Astrocyte (in vitro differentiated cells and primary cell): ENCODE results near the gene DIAPH1. TPM values are rescaled to one million over a fixed set of nuclear protein-coding genes. Genes with fewer than 3 reads are reported as not detected.

Source experiments
- DNase-seq: peaks from one replicate; pipeline ENCODE4 v3.0.0-alpha.2; 2010; ENCODE audit warnings: low read depth
- FAIRE-seq: peaks from 2 replicates; lab custom pipeline; 2011; peaks lifted over from hg19 to GRCh38; lab: Jason Lieb, UNC
- H2AFZ ChIP-seq: 2 replicates; pipeline ENCODE4 v1.6.0; 2012; ENCODE audit warnings: low read depth, low read length, inconsistent platforms
- H3K27ac ChIP-seq: 2 replicates; pipeline ENCODE4 v1.5.1; 2011; ENCODE audit warnings: low read depth, low read length, inconsistent platforms
- H3K27me3 ChIP-seq: 2 replicates; pipeline ENCODE4 v1.6.0; 2011; ENCODE audit warnings: low read length, inconsistent platforms; ENCODE audit not compliant: insufficient read depth
- H3K36me3 ChIP-seq: 2 replicates; pipeline ENCODE4 v1.5.1; 2011; ENCODE audit warnings: low read length, inconsistent platforms; ENCODE audit not compliant: insufficient read depth
- H3K4me1 ChIP-seq: 2 replicates; pipeline ENCODE4 v1.5.1; 2011; ENCODE audit warnings: low read length, inconsistent platforms; ENCODE audit not compliant: insufficient read depth
- H3K4me2 ChIP-seq: 2 replicates; pipeline ENCODE4 v1.6.0; 2012; ENCODE audit warnings: low read length, inconsistent platforms
- H3K4me3 ChIP-seq: 2 replicates; pipeline ENCODE4 v1.5.1; 2011; ENCODE audit warnings: low read depth, mild to moderate bottlenecking, low read length, inconsistent platforms; ENCODE audit not compliant: insufficient read depth
- H3K79me2 ChIP-seq: 2 replicates; pipeline ENCODE4 v1.6.0; 2012; ENCODE audit warnings: mild to moderate bottlenecking, low read length, inconsistent platforms; ENCODE audit not compliant: insufficient read depth
- H3K9ac ChIP-seq: 2 replicates; pipeline ENCODE4 v1.6.0; 2012; ENCODE audit warnings: mild to moderate bottlenecking, low read length, inconsistent platforms
- H3K9me3 ChIP-seq: 2 replicates; pipeline ENCODE4 v1.5.1; 2012; ENCODE audit warnings: low read depth, mild to moderate bottlenecking, low read length, inconsistent platforms; ENCODE audit not compliant: insufficient read depth
- H4K20me1 ChIP-seq: 2 replicates; pipeline ENCODE4 v1.6.0; 2012; ENCODE audit warnings: low read length, inconsistent platforms; ENCODE audit not compliant: insufficient read depth
- H3K27ac Mint-ChIP-seq: one replicate; pipeline ENCODE4 v1.8.0; 2021; ENCODE audit warnings: mild to moderate bottlenecking, mixed read lengths; ENCODE audit not compliant: unreplicated experiment
- H3K27me3 Mint-ChIP-seq: one replicate; pipeline ENCODE4 v1.8.0; 2021; ENCODE audit warnings: low read depth, mixed read lengths; ENCODE audit not compliant: unreplicated experiment
- H3K36me3 Mint-ChIP-seq: one replicate; pipeline ENCODE4 v1.8.0; 2021; ENCODE audit warnings: low read depth, mixed read lengths; ENCODE audit not compliant: unreplicated experiment
- H3K4me1 Mint-ChIP-seq: one replicate; pipeline ENCODE4 v1.8.0; 2021; ENCODE audit warnings: low read depth, mixed read lengths; ENCODE audit not compliant: unreplicated experiment
- H3K4me3 Mint-ChIP-seq: one replicate; pipeline ENCODE4 v1.8.0; 2021; ENCODE audit warnings: mild to moderate bottlenecking, moderate library complexity, mixed read lengths; ENCODE audit not compliant: unreplicated experiment
- H3K9me3 Mint-ChIP-seq: one replicate; pipeline ENCODE4 v1.8.0; 2021; ENCODE audit warnings: mild to moderate bottlenecking, mixed read lengths; ENCODE audit not compliant: unreplicated experiment
- EZH2 ChIP-seq: IDR thresholded peaks from 2 replicates; pipeline ENCODE4 v1.6.1; 2012; ENCODE audit warnings: mild to moderate bottlenecking, low read length, inconsistent platforms; ENCODE audit not compliant: insufficient read depth
- total RNA-seq: library from RNA; stranded (reverse); gene quantifications from 2 replicates; pipeline ENCODE4 v1.2.1, GENCODE V29; 2021
- TF ChIP-seq, protein P1 (sequence below): IDR thresholded peaks from 2 replicates; pipeline ENCODE4 v1.5.1; 2011; ENCODE audit warnings: low read depth, mild to moderate bottlenecking, inconsistent platforms, low read length, moderate library complexity; ENCODE audit not compliant: insufficient read depth

DIAPH1 gene
- total RNA-seq, 1 donor from 2014 or later = 78.8 TPM

DNA sequence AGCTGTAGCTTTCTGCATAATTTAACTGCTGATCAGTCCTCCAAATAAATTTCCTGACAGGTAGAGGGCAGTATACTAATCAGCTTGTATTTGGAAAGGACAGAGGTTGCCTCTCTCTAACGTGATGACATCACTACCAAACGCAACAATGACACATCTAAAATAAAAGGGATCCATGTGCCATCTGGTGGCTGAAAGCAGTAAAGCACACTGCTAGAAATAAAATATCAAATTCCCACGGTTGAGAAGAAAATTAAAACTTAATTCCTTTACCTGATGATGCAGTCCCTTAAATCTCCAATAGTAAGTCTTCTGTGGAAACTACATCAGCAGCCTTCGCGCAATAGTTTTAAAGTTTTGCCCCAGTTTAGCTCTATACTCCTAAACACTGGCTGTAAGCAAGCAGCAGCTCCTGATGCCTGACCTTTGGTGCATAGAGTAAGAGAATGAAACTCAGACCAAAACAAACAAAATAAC lies 54.5 kb downstream of the DIAPH1 start:
- peaks cover 14% of the 10 kb centered on the region for H3K4me1 ChIP-seq
- no peaks in the 10 kb centered on the region for H3K79me2 ChIP-seq
- peaks cover 5% of the 10 kb centered on the region for H3K36me3 ChIP-seq
- H3K27me3 ChIP-seq = no peaks in the 10 kb centered on the region
- FAIRE-seq (peak; percentile 99), DNase-seq (peak; percentile 94)
- Mint-ChIP-seq H3K4me1 (peaks cover 13% of the 10 kb centered on the region), H3K27ac (peak overlapping the region; percentile 58), H3K27me3 (no peaks in the 10 kb centered on the region), H3K4me3 (no peak overlapping the region), H3K36me3 (peaks cover 2% of the 10 kb centered on the region), H3K9me3 (no peaks in the 10 kb centered on the region)
- H2AFZ ChIP-seq = no peak overlapping the region
- TF ChIP-seq, protein P1, sequence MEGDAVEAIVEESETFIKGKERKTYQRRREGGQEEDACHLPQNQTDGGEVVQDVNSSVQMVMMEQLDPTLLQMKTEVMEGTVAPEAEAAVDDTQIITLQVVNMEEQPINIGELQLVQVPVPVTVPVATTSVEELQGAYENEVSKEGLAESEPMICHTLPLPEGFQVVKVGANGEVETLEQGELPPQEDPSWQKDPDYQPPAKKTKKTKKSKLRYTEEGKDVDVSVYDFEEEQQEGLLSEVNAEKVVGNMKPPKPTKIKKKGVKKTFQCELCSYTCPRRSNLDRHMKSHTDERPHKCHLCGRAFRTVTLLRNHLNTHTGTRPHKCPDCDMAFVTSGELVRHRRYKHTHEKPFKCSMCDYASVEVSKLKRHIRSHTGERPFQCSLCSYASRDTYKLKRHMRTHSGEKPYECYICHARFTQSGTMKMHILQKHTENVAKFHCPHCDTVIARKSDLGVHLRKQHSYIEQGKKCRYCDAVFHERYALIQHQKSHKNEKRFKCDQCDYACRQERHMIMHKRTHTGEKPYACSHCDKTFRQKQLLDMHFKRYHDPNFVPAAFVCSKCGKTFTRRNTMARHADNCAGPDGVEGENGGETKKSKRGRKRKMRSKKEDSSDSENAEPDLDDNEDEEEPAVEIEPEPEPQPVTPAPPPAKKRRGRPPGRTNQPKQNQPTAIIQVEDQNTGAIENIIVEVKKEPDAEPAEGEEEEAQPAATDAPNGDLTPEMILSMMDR = peak; percentile 100
- TF ChIP-seq EZH2 = no peak
- no peaks in the 10 kb centered on the region for H4K20me1 ChIP-seq
- peak overlapping the region; percentile 68 for H3K27ac ChIP-seq
- H3K9ac ChIP-seq = peak overlapping the region; percentile 63
- H3K4me3 ChIP-seq = no peak overlapping the region
- no peaks in the 10 kb centered on the region for H3K9me3 ChIP-seq
- peak overlapping the region; percentile 24 for H3K4me2 ChIP-seq

DNA sequence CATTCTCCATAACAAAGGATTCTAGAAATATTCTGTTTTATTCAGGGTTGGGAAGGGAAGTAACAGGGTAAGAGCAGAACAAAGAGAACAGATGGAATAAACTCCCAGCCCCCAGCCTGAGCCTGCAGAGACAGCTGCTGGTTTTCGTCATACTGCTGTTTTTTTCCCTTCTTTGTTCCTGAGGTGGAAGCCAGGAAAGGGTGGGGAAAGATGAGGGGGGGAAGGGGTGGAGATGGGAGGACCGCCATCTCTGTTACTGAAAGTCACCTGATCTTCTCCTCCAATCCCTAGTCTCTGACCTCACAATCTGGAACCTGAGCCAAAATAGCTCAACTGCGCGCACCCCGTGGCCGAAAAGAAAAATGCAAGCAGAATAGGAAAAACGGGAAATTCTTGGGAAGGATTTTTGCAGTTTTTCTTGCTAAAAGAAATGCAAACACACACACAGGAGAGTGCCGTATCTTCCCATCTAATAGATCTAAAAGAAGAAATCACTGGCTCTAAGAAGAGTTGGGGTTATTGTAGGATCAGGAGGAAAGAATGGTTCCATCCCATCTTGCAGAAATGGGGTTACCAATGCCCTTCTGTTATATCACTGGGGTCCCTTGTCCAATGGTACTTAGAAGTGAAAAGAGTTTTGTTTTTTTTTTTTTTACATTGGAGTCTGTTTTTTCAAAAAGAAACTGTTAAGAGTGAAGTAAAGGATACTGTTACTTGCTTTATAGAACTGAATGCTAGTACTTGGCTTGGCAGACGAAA lies 57.9 kb downstream of the DIAPH1 start:
- H3K9me3 Mint-ChIP-seq = no peaks in the 10 kb centered on the region
- Histone ChIP-seq H2AFZ (peak overlapping the region; percentile 54), H3K27me3 (no peaks in the 10 kb centered on the region), H4K20me1 (no peaks in the 10 kb centered on the region), H3K4me3 (peak overlapping the region; percentile 16), H3K4me2 (peak overlapping the region; percentile 76), H3K79me2 (no peaks in the 10 kb centered on the region), H3K9ac (peak overlapping the region; percentile 85), H3K4me1 (peaks cover 27% of the 10 kb centered on the region), H3K9me3 (no peaks in the 10 kb centered on the region), H3K36me3 (peaks cover 5% of the 10 kb centered on the region), H3K27ac (peak overlapping the region; percentile 91)
- DNase-seq (peak; percentile 96), FAIRE-seq (peak; percentile 75)
- H3K4me3 Mint-ChIP-seq = peak overlapping the region; percentile 9
- peaks cover 27% of the 10 kb centered on the region for H3K4me1 Mint-ChIP-seq
- H3K27me3 Mint-ChIP-seq = no peaks in the 10 kb centered on the region
- TF ChIP-seq, protein P1 = peak; percentile 75
- TF ChIP-seq EZH2 = no peak
- peak overlapping the region; percentile 88 for H3K27ac Mint-ChIP-seq
- peaks cover 6% of the 10 kb centered on the region for H3K36me3 Mint-ChIP-seq

DNA sequence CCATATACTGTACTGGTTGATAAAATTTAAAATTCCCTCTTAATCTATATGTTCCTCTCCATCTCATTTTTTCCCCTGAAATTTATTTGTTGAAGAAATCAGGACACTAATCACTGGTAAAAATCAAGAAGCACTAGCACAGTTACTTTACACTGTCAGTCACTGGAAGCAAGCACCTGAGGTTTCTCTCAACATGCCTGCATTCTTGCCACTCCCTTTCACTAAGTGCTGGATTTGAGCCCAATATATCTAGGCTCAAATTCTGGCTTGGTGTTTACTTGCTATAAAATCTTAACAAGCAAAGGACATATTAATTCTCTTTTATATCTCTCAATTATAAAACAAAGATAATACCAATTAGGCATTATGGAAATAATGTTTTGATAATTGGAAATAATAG lies 58.6 kb downstream of the DIAPH1 start:
- Histone ChIP-seq H3K79me2 (no peaks in the 10 kb centered on the region), H3K27ac (peak overlapping the region; percentile 91), H3K36me3 (peaks cover 5% of the 10 kb centered on the region), H3K9ac (peak overlapping the region; percentile 85), H3K4me3 (peak overlapping the region; percentile 16), H3K27me3 (no peaks in the 10 kb centered on the region), H3K4me1 (peaks cover 27% of the 10 kb centered on the region), H4K20me1 (no peaks in the 10 kb centered on the region), H2AFZ (no peak overlapping the region), H3K4me2 (peak overlapping the region; percentile 76), H3K9me3 (no peaks in the 10 kb centered on the region)
- Mint-ChIP-seq H3K36me3 (peaks cover 6% of the 10 kb centered on the region), H3K4me3 (peak overlapping the region; percentile 18), H3K27me3 (no peaks in the 10 kb centered on the region), H3K4me1 (peaks cover 27% of the 10 kb centered on the region), H3K27ac (peak overlapping the region; percentile 88), H3K9me3 (no peaks in the 10 kb centered on the region)
- FAIRE-seq = no peak
- no peak for TF ChIP-seq EZH2
- DNase-seq = peak; percentile 47
